GM12865 (cell line): ENCODE data around the gene VTN.

Experiments used
- DNase-seq: peaks from one replicate; pipeline ENCODE4 v3.0.0; 2010; ENCODE audit warnings: low read depth
- H3K4me3 ChIP-seq: 2 replicates; pipeline ENCODE4 v1.5.1; 2011; ENCODE audit warnings: mild to moderate bottlenecking, low read depth, low read length, control low read depth
- CTCF ChIP-seq: IDR thresholded peaks from 2 replicates; pipeline ENCODE4 v1.5.1; 2011; ENCODE audit warnings: low read length, control low read depth, low read depth, inconsistent platforms; ENCODE audit not compliant: insufficient read depth; ENCODE audit errors: missing control alignments

Gene VTN

DNA sequence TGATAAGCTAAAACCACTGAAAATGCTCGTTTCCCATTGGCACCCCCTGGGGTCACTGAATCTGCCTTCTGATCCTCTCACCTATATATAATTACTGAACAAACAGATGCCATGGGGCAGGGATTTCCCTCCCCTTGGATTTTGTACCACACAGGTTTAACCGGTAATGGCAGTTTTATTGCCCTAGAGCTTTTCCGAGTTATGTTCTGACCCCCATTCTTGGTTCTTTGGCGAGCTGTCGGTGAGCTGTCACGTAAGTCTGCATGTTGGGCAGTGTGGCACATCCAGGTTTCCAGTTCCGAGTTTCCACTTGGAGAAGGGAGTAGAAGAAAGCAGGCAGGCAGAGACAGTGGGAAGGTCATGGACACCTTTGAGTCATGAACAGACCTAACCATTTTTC, 44.0 kb downstream of the VTN start:
- no peak for DNase-seq
- TF ChIP-seq CTCF = no peak
- H3K4me3 ChIP-seq = no peak overlapping the region

DNA sequence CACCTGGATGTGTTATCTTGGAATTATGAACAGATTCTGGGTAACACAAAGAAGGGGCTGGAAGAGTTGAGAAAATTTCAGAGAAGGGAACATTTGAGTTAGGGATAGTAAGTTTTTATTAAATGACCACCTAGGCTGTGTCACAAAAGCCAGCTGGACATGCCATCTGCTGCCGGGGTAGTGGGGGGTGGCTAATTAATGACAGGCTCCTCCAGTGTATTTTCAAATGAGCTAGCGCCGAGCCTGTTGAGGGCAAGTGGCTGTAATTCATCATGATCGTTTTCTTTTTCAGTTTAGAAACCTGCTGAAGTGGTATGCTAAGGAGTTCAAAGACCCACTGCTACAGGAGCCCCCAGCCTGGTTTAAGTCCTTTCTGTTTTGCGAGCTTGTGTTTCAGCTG, 44.9 kb downstream of the VTN start:
- H3K4me3 ChIP-seq = no peak overlapping the region
- TF ChIP-seq CTCF = no peak
- no peak for DNase-seq

DNA sequence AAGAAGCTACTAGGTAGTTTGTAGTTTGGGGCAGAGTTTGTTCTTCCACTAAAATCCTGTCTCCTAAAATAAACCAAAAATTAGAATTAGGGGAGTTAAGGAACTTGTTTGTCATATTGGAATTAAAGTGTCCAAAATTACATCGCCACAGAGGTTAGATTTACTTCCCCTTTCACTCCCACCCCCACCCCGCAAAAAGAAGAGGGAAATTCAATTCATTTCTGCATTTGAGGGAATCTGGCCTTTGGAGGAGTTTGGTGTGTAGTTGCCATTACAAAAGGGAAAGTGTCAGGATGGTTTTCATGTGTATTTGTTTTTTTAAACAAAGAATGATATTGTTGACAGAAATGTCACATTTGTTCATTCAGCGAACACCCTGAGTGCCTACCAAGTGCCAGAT, 45.3 kb downstream of the VTN start:
- no peak for DNase-seq
- no peak for TF ChIP-seq CTCF
- H3K4me3 ChIP-seq = no peak overlapping the region

DNA sequence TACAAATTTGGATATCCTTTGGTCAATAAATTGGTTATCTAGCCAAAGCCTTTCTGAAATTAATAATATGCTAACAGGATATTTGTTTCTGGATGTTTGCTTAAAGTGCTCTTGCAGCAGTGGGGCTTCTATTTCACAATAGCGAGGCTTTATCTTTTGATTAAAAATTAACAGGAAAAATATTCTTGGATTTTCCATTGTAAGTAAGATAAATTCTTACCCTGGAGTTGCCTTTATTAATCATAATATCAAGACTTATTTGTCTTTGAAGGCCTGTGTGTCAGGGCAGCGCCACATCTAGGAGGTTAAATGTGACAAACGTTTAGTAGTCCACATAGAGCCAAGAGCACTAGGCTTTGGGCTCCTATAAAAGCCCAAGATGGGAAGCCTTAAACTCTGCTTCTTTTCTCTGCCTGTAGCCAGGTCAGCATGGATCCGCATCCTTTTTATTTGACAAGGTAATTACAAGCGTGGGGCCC, 45.8 kb downstream of the VTN start:
- DNase-seq = no peak

DNA sequence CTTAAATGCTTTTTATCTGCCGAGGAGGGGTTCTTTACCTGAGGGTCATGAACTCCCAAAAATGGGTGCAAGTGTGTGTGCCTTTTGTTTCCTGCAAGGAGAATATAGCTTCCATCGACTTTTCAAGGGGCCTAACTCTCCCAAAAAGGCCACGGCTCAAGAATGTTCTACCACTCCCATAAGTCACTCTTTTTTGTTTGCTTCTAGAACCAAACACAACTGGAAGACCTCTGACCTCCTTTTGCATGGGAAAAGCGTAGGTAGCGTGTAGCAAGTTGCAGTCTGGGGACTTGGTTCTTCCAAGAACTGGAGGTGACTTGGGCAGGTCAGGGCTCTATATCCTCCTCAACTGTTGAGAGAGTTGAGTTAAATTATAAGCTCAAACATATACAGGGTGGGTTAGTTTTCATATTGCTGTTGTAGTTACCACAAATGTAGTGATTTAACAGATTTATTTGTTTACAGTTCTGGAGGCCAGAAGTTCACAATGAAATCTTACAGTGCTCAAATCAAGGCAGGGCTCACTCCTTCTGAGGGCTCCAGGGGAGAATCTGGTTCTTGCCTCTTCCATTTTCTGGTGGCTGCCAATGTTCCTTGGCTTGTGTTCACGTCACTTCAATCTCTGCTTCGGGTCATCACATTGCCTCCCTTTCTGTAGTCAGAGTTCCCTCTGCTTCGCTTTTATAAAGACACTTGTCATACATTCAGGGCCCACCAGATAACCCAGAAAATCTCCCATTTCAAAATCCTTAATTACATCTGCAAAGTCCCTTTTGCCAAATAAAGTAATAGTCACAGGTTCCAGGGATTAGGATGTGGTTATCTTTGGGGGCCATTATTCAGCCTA, 49.7 kb downstream of the VTN start:
- no peak for DNase-seq
- peak overlapping the region; percentile 98 for H3K4me3 ChIP-seq
- TF ChIP-seq CTCF = no peak

More for the DNA sequence above, 45.8 kb downstream of the VTN start:
- no peak overlapping the region for H3K4me3 ChIP-seq
- TF ChIP-seq CTCF = no peak

DNA sequence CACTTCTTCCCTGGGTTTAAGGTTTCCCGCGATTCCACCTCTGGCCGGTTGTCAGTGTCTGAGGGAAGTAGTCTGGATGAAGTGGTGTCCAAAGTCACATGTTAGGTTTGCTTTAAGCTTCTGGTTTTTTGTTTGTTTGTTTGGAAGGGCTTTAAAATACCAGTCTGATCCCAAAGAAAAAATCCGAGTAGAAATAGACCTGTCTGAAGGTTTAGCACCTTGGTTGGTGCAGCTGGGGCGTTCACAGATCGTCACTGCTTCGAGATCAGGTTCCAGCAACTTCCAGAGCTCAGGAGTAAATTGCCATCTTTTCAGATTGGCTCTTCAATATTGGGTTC, 50.5 kb downstream of the VTN start:
- TF ChIP-seq CTCF = no peak
- H3K4me3 ChIP-seq = peak overlapping the region; percentile 98
- no peak for DNase-seq
